ENCODE measurements around the gene GNA14.
"Not testable (repeated sequence)": the region's sequence is repeated elsewhere in the genome, so short reads cannot be mapped to it uniquely, and the experiment has no call there.

The GNA14 gene

DNA sequence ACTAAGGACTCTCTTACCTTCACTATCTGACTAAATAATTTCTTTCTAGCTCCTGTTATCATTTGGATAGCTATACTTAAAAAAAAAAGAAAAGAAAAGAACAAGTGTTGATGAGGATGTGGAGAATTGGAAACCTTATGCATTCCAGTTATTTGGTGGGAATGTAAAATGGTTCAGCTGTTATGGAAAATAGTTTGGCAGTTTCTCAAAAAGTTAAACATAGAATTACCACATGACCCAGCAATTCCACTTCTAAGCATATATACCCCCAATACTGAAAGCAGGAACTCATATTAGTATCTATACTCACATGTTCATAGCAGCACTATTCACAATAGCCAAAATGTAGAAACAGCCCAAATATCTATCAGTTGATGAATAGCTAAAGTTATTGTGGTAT lies 61.1 kb downstream of the GNA14 start:
- no peak for DNase-seq

DNA sequence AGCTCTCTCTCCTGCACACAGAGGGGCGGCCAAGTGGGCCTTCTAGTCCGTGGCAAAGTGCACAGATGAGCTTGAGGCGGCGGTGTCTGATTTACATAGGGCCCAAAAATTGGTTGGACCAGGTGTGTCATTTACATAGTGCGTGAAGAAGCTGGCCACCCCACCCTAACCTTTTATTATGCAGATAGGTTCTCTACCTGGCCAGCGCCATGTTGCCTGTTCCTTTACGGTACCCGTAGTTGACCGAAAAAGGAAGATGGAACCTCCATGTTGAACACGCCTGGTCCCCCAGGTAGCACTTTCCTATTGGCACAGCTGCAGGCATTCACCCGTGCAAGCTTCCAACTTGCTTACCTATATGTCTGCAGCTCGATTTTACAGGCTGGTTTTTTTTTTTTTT lies 61.5 kb downstream of the GNA14 start:
- DNase-seq: no peak

DNA sequence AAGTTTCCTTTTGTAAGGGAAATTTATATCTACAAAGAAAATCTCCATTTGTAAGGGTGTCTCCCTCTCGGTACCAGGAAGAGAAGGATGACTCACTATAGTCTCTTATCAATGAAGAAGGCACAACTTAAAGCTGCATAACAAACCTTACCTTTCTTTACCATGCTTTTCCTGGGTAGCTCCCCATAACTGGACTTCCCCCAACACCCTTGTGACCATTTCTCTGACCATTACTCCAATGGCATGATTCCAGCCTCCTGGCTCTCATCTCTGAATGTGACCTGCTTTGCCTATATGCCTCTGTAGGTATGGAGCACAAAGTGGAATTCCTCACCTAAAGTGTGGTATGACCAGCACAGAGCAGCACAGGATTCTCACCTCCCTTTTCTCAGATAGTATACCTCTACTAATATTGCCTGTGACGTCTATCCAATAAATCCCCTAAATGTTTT lies 62.8 kb downstream of the GNA14 start:
- DNase-seq: no peak

DNA sequence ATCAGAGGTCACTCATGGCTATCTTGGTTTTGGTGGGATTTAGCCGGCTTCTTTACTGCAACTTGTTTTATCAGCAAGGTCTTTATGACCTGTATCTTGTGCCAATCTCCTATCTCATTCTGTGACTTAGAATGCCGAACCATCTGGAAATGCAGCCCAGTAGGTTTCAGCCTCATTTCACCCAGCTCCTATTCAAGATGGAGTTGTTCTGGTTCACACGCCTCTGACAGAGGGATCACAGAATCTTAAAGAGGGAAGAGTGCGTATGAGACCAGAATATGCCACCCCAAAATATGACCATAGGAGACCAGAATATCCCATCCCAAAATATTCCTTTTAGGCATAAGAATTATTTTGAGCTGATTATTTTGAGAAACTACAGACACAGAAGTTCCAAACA lies 63.2 kb downstream of the GNA14 start:
- DNase-seq: not testable (repeated sequence)

DNA sequence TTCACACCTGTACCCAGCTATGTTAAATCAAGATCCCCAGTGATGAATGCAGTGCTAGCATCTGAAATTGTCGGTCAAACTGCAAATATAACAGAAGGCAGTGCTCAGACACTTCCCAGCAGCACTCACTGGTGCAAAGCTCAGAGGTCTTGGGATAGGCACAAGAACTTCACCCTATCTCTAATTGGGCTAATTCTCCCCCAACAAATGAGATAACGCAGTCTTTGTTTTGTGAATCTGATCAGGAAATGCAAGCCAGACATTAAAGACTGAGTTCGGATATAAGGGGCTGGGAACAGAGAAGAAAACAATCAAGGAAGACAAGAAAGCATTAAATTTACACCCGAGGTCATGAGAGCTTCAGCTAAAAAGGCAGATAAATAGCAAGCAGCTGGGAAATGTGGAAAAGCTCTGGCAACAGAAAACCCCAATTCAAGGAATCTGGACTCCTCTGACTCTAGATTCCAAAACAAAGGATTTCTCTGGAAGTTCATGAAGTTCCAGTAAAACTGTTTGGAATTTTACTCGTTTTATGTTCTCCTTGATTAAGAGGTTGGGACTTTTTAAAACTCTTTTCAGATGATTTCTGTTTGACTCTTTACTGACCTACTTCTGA lies 65.1 kb downstream of the GNA14 start:
- no peak for DNase-seq

DNA sequence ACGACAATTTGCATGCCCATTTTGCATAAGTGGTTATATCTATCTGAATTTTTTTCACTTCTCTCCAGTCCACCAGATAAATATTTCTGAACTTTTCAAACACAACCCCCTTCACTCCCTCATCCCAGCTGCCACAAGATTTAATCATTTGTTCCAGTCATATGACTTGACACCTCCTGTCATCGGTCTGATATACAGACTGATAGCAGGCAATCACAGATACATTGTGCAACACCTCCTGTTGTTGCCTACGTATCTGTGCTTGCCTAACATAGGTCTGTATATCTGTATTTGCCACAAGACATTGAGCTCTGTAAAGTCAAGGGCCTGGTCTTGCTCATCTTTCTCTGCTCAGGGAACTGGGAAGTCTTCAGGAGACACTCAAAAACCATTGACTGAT lies 65.6 kb downstream of the GNA14 start:
- no peak for DNase-seq

DNA sequence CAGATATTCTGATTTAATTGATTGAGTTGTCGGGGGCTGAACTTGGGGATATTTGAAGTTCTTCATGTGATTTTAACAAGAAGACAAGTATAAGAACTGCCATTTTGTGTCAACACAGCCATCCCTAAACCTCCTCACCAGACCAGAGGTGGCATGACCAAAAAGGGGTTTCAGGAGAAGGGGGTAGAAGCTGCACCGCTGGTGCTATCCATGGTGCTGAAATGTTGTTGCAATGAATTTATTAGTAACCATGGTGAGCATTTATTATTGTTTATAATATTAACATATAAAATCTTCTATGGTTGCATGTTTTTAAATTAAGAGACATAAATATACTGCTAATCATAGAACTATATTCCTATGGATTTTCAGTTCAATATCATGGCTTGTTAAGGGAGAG lies 72.3 kb downstream of the GNA14 start:
- no peak for DNase-seq

DNA sequence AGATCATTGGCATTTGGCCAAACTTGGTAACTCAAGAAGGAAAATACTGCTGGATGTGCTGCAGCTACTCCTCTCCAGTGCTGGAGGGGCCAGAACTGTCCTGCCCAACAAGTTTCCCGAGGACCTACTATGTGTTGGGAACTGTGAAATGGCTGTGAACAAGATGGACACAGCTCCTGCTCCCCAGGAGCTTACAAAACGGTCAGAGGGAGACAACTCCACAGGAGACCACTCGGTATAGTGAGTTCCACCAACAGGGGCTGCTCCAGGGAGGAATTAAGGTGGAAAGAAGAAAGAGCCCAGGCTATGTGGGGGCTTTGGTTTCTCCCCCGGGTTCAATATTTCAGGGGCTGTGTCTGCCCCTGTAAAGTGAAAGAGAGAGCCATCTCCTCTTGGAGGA lies 78.8 kb downstream of the GNA14 start:
- no peak for DNase-seq

DNA sequence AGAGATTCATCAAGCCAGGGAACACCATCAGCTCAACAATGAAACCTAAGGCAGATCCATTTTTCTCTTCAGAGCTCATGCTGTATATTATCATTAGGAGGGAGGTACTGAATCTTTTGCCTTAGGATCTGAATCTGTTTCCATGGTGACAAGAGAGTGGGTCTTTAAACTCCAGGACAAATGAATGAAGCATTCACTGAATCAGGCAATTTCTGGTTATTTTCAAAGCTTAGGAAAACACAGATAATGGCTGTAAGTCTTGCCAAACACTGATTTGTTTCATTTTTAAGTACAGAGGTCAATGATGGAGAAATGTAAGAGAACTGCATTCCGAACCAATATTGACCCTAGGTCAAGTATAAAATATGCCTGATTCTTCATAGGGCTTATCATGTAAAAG lies 84.9 kb downstream of the GNA14 start:
- no peak for DNase-seq

DNA sequence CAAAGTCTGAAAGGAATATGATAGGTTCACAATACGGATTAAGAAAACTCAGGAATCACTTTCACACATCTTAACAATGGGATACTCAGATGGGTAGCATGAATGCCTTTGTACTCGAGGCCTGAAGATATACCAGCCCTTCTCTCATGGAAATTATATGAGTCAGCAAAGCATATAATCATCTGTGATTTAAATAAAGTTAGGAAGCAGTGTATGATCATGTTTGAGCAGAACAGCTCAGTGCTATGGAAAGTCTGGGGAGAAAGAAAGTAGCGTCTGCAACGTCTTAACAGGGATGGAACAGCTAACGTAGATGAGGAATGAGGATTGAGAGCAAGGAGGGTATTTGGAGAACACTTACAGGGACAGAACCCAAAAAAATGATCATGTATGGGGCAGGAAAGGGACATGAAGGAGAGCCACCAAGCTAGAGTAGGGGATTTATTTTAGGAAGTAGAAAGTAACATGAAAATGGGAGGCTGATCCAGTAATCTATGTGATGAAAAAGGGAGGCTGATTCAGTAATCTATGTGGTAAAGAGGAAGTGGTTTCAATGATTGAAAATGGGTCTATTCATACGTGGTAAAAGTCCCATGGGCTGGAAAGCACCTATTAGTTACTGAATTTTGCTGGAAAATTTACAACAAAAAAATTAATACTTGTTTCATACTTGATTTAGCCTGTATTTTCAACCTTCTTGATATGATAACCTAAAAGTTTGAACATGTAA lies 85.9 kb downstream of the GNA14 start:
- DNase-seq: no peak

DNA sequence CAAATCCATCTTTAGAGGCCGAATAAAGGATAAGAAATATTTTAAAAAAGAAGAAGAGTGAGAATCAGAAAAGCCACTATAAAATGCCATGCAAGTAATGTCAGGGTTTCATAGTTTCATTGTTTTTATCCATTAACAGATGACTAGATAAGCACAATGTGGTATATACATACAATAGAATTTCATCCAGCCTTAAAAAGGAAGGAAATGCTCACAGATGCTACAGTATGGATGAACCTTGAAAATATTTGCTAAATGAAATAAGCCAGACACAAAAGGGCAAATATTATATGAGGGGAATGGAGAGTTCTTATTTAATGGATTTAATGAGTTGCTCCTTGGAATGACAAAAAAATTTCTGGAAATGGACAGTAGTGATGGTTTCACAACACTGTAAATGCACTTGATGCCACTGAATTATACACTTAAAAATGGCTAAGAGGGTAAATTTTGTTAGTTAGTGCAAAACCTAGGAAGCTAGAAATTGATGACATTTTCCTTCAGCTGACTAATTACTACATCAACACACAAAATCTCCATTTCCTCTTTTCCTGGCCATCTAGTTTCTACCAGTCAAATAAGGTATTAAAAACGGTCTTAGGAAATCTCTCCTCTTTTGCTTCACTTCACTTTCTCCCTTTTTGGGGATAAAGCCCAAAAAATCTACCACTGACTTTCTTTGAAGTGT lies 86.6 kb downstream of the GNA14 start:
- no peak for DNase-seq

DNA sequence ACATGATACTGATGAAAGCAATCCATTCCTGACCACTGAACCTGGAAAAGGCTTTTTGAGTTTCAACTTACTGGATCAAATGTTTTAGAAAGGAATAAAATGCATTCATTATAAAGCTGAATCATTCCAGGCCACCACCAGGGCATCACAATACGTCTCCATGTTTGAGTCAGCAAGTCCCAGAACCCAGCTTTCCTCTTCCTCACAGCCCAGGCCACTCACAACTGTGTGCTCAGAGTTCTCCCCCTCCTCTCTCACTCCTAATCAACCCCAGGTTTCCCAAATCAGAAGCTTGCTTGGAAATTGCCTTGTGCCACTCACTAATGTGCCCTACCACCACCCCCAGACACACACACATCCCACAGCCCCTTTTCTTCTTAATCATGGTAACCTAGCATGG lies 91.7 kb downstream of the GNA14 start:
- DNase-seq: no peak

DNA sequence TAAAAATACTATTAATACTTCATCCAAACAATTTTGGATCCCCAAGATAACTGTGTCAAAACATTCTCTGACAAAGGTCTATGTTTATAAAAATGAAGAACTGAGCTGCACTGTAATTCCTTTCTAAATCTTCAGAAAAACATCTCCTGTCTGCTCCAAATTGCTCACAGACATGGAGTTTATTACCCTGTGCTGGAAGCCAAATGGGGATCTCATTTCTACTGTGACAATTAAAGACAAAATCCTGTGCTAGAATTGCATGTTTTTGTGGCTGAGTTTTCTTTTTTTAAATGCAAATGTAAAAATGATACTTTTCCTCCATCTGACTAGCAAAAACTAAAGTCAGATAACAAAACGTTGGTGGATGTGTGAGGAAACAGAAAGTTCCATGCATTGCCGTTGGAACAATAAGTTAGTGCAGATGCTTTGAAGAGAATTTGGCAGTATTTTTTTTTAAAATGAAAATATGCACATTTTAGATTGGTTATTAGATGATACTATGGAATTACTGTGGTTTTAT lies 93.5 kb downstream of the GNA14 start:
- DNase-seq: no peak

DNA sequence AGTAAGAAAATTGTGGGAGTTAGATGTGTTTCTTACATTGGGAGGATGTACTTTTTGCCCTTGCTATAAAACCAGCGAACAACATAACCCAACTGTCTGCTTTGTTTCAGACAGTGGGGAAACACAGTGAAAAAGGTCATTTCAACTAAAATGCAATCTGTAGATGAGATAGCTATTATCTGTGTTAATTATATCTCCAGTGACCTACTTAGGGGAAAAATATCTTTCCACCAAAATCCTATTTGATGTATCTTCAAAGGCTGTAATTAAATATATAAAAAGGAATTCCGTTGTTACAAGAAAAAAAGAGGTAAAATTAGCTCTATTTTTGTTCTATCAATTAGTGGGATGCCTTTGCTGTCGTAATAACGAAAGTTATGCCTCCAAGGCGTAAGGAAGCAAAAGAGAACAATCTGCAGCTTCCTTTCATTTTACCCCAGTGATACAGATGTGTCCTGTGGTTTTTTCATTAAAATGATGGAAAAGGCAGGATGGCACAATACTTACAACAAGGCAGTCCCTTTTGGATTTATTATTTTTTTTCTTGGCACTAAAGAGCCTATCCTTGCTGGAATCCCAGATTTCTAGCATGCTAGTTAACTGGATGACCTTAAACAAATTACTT lies 100.9 kb downstream of the GNA14 start:
- DNase-seq: no peak

DNA sequence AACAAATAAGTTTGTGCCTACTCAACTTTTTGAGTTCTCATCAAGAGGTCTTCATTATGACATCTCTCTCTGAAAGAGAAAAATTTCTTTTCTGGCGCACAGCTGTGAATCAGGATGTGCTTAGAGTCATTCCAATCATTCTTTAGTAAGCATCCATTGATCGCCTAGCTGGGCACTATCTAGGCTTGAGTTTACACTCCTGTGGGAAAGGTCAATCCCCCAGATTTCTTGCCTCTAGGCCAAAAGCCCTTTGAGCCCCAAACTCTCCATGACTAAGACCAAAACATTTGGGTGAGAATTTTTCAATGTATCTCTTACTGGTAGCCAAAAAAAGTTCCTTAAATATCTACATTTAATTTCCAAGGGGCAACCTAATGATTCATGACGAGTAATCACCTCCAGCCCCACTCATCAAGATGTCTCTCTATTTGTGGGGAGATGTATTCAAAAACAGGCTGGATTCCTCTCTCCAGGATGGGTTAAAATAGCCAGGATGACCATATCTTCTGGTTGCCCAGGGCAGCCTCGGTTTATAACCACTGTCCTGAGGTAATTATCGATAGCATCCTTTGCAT lies 101.7 kb downstream of the GNA14 start:
- no peak for DNase-seq

DNA sequence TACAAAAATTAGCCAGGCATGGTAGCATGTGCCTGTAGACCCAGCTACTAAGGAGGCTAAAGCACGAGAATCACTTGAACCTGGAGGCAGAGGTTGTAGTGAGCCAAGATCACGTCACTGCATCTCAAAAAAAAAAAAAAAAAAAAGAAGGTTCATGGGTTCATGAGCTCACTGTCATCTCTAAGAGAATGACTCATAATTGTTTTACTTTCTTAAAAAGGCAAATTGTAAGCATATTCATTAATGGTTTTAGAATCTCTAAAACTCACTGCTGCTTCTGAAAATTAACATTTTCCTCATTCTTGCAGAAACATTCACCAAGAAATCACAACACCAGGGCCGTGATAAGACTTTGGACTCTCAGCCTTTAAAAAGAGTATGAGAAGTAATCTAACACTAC lies 103.6 kb downstream of the GNA14 start:
- no peak for DNase-seq

DNA sequence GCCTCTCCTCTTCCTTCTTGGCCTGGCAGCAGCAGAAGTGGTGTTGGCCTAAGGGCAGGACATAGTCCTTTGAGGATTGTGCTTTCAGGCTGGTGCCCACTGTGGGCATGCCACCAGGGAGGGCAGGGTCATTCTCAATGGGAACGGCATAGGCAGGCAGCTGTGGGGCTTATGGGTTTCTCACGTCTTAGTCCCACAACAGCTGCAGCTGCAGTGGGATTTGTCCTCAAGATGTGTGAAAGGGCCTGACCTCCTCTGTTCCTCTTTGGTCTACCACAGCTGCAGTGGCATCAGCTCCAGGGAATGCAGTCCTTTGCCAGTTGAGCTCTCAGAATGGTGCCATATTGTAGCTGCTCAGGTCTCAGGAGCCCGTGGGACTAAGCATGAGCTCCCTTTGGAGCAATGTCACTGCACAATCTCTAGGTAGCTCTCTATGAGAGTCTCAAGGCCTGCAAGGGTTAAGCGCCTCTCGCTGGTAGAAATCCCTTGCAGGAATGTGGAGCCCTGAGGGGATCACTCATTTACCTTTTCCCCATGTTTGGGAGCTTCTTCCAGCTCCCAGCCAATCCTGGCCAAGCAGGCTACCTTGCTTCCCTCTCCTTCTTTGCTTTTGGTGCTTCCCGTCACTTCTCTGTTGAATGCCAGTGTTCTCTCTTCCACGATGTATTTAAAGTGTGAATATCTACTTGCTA lies 104.8 kb downstream of the GNA14 start:
- no peak for DNase-seq

DNA sequence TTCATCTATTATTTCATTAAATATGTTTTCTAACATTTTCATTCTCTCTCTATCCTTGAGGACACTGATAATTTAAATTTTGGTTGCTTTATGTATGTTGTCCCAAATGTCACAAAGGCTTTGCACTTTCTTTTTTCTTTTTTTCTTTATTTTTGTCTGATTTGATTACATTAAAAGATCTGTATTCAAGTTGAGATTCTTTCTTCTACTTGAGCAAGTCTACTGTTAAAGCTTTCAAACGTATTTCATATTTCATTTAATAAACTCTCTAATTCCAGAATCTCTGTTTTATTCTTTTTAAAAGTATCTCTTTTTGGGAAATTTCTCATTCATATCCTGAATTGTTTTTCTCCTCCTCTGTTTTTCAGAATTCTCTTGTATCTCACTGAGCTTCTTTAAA lies 106.5 kb downstream of the GNA14 start:
- no peak for DNase-seq

DNA sequence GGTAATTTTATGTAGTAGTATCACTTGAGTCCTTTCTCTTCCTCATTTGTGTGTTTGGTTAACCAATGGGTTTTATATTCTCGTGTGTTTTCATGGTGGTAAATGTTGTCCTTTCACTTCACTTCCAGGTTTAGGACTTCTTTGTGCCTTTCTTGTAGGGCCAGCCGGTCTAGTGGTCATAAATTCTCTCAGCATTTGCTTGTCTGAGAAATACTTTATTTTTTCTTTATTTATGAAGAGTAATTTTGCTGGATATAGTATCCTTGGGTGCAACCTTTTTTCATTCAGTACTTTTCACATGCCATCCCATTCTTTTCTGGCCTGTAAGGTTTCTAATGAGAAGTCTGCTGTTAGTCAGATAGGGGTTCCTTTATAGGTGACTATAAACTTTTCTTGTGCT lies 107.1 kb downstream of the GNA14 start:
- DNase-seq: no peak

DNA sequence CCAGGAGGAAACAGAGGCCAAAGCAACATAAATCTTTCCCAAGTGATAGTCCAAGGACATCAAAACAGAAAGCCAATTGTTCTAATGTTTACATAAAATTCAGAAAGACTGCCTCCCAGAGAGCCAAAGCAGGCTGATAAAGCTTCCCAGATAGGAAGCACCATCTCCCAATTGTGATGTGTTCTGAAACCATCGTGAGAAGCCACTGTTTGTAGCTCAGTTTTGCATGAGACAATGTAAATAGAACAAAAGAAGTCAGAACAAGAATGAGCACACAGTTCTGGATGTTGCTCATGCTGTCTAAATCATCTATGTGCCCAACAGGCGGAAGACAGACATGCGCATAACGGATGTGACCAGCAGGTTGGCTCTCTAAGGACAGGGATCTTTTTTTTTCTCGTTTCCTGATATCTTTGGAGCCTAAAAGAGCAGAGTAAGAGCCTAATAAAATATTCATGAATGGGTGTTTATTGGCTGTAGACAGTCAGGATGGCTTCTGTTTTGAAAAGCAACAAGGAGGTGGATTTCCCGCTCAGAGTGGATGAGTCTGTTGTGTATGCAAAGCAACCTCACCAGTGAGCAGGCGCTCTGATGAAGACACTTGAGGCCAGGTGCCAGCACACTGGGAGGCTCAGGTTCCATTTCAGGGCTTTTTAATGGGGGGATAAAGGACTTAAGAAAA lies 113.6 kb downstream of the GNA14 start:
- DNase-seq: no peak

DNA sequence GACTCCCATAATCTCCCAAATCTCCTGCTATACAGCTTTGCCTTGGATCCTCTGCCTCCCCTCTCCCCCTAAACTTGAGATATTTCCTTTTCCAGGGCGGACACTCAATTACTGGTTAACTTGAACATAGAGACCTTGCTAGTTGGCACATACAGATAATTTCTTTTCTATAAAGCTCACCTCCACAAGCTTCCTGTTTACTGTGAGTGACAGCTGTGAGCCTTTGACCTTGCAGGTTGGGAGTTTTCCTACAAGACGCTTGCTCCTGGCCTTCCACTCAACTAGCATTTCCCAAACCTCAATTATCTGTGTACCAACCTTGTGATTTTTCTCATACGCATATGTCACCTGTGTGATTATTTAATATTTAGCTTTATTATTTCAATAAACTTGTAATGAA lies 114.5 kb downstream of the GNA14 start:
- DNase-seq: no peak

DNA sequence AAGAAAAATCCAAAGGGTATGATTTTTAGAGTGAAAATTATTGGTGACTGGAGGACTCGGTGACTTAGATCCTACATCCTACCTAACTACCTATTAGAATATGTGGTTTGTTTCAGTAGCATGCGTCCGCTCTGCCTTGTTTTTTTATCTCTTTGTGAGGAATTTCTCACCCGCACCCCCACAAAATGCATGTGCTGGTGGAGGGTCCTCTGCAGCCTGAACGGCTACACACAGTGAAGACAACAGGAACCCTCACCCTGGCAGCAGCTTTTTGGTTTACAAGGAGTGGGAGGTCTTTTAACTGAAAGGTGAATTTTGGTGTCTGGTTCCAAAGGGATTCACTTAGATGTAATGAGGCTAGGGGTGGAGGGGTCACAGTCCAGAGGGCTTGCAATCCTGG lies 115.5 kb downstream of the GNA14 start:
- no peak for DNase-seq

Measured in NCI-H1436 treated with DMSO at 0.1 percent for 48 hours (cell line).